WTC11 (cell line): ENCODE results near the gene STARD13. TPM values are rescaled to one million over a fixed set of nuclear protein-coding genes. Genes with fewer than 3 reads are reported as not detected.

ENCODE experiments used
- ATAC-seq: fragments of 200-7000 bp; cut with Tn5 transposase; 2 replicates; pipeline ENCODE4 v1.10.0; 2021; ENCODE audit warnings: mild to moderate bottlenecking, moderate library complexity
- CTCF ChIA-PET: fragments of 300-600 bp; sonication (Branson Sonifier 250); formaldehyde crosslinking; loops from one replicate; lab custom pipeline; 2021; ENCODE audit warnings: antibody characterized with exemption; lab: Charles Lee
- POLR2A ChIA-PET: fragments of 350-600 bp; sonication (Branson Sonifier 250); formaldehyde crosslinking; loops from one replicate; lab custom pipeline; 2021; ENCODE audit warnings: antibody characterized with exemption; lab: Charles Lee
- DNase-seq: peaks from one replicate; pipeline ENCODE4 v3.0.0; 2021; ENCODE audit warnings: low spot score
- H3K27ac Mint-ChIP-seq: 2 replicates; pipeline ENCODE4 v1.8.0; 2021; ENCODE audit warnings: mixed read lengths
- H3K27me3 Mint-ChIP-seq: 2 replicates; pipeline ENCODE4 v1.8.0; 2021; ENCODE audit warnings: low read depth, mild to moderate bottlenecking, moderate library complexity, mixed read lengths
- H3K36me3 Mint-ChIP-seq: 2 replicates; pipeline ENCODE4 v1.8.0; 2021; ENCODE audit warnings: mixed read lengths
- H3K4me1 Mint-ChIP-seq: 2 replicates; pipeline ENCODE4 v1.8.0; 2022; ENCODE audit warnings: mixed read lengths
- H3K4me3 Mint-ChIP-seq: 2 replicates; pipeline ENCODE4 v1.8.0; 2021; ENCODE audit warnings: mild to moderate bottlenecking, moderate library complexity, mixed read lengths
- H3K9me3 Mint-ChIP-seq: 2 replicates; pipeline ENCODE4 v1.8.0; 2021; ENCODE audit warnings: mixed read lengths
- AFF4 ChIP-seq: sonication (generic); formaldehyde crosslinking; IDR thresholded peaks from 2 replicates; pipeline ENCODE4 v1.8.1; 2023; ENCODE audit warnings: mild to moderate bottlenecking, missing genetic modification reagents, borderline replicate concordance
- ATF1 ChIP-seq: sonication (generic); formaldehyde crosslinking; IDR thresholded peaks from 2 replicates; pipeline ENCODE4 v1.8.1; 2023; ENCODE audit warnings: mild to moderate bottlenecking, moderate library complexity, missing genetic modification reagents
- CREB1 ChIP-seq: sonication (generic); formaldehyde crosslinking; IDR thresholded peaks from 2 replicates; pipeline ENCODE4 v1.8.0; 2023; ENCODE audit warnings: mild to moderate bottlenecking, missing genetic modification reagents
- ETV6 ChIP-seq: sonication (generic); formaldehyde crosslinking; IDR thresholded peaks from 2 replicates; pipeline ENCODE4 v1.8.1; 2022; ENCODE audit warnings: mild to moderate bottlenecking, missing genetic modification reagents
- FOXK1 ChIP-seq: sonication (generic); formaldehyde crosslinking; IDR thresholded peaks from 2 replicates; pipeline ENCODE4 v1.8.0; 2022; ENCODE audit warnings: mild to moderate bottlenecking, moderate library complexity, missing genetic modification reagents
- FOXP1 ChIP-seq: sonication (generic); formaldehyde crosslinking; IDR thresholded peaks from 2 replicates; pipeline ENCODE4 v1.8.0; 2022; ENCODE audit warnings: missing genetic modification reagents, mild to moderate bottlenecking, moderate library complexity, borderline replicate concordance
- GRHL2 ChIP-seq: fragments of 250-450 bp; sonication (Bioruptor Pico); IDR thresholded peaks from 2 replicates; pipeline ENCODE4 v1.8.0; 2022; ENCODE audit warnings: mild to moderate bottlenecking, moderate library complexity; ENCODE audit not compliant: insufficient replicate concordance, severe bottlenecking
- HMGA2 ChIP-seq: fragments of 250-450 bp; sonication (Bioruptor Pico); IDR thresholded peaks from 2 replicates; pipeline ENCODE4 v1.4.0; 2021; ENCODE audit warnings: mild to moderate bottlenecking, moderate library complexity
- JAZF1 ChIP-seq: fragments of 250-450 bp; sonication (Bioruptor Pico); IDR thresholded peaks from 2 replicates; pipeline ENCODE4 v1.9.0; 2021; ENCODE audit warnings: moderate library complexity, mild to moderate bottlenecking, inconsistent platforms
- NFATC4 ChIP-seq: fragments of 250-450 bp; sonication (Bioruptor Pico); IDR thresholded peaks from 2 replicates; pipeline ENCODE4 v1.9.0; 2021; ENCODE audit warnings: mild to moderate bottlenecking
- NFYB ChIP-seq: sonication (generic); formaldehyde crosslinking; conservative IDR thresholded peaks from 2 replicates; pipeline ENCODE4 v1.8.0; 2022; ENCODE audit warnings: low read depth, missing genetic modification reagents
- NR2C2 ChIP-seq: sonication (generic); formaldehyde crosslinking; IDR thresholded peaks from 2 replicates; pipeline ENCODE4 v1.8.0; 2022; ENCODE audit warnings: mild to moderate bottlenecking, missing genetic modification reagents
- OVOL2 ChIP-seq: fragments of 250-450 bp; sonication (Bioruptor Pico); IDR thresholded peaks from 2 replicates; pipeline ENCODE4 v1.9.0; 2021; ENCODE audit warnings: mild to moderate bottlenecking, borderline replicate concordance
- SMAD4 ChIP-seq: sonication (generic); formaldehyde crosslinking; IDR thresholded peaks from 2 replicates; pipeline ENCODE4 v1.8.0; 2022; ENCODE audit warnings: mild to moderate bottlenecking, missing genetic modification reagents
- STAT6 ChIP-seq: sonication (generic); formaldehyde crosslinking; conservative IDR thresholded peaks from 2 replicates; pipeline ENCODE4 v1.8.1; 2023; ENCODE audit warnings: mild to moderate bottlenecking, low read depth, missing genetic modification reagents, moderate library complexity
- TEAD1 ChIP-seq: sonication (generic); formaldehyde crosslinking; IDR thresholded peaks from 2 replicates; pipeline ENCODE4 v1.8.0; 2022; ENCODE audit warnings: mild to moderate bottlenecking, missing genetic modification reagents
- TEAD4 ChIP-seq: sonication (generic); formaldehyde crosslinking; IDR thresholded peaks from 2 replicates; pipeline ENCODE4 v1.8.0; 2022; ENCODE audit warnings: mild to moderate bottlenecking, missing genetic modification reagents
- ZNF232 ChIP-seq: sonication (generic); formaldehyde crosslinking; IDR thresholded peaks from 2 replicates; pipeline ENCODE4 v1.8.0; 2022; ENCODE audit warnings: mild to moderate bottlenecking, missing genetic modification reagents
- ZNF317 ChIP-seq: sonication (generic); formaldehyde crosslinking; IDR thresholded peaks from 2 replicates; pipeline ENCODE4 v1.8.1; 2023; ENCODE audit warnings: low read depth, mild to moderate bottlenecking, moderate library complexity, missing genetic modification reagents, borderline replicate concordance
- total RNA-seq: library from RNA; stranded (reverse); gene quantifications from 3 replicates; pipeline ENCODE4 v1.2.3, GENCODE V29; 2021
- TF ChIP-seq, protein P1 (sequence below): sonication (generic); formaldehyde crosslinking; IDR thresholded peaks from 2 replicates; pipeline ENCODE4 v1.8.0; 2022; ENCODE audit warnings: missing genetic modification reagents
- TF ChIP-seq, protein P2 (sequence below): sonication (generic); formaldehyde crosslinking; IDR thresholded peaks from 2 replicates; pipeline ENCODE4 v1.8.1; 2022; ENCODE audit warnings: mild to moderate bottlenecking, missing genetic modification reagents, moderate library complexity, borderline replicate concordance

STARD13 gene
- total RNA-seq, 1 experiment from 2014 or later: 4.4 TPM

DNA sequence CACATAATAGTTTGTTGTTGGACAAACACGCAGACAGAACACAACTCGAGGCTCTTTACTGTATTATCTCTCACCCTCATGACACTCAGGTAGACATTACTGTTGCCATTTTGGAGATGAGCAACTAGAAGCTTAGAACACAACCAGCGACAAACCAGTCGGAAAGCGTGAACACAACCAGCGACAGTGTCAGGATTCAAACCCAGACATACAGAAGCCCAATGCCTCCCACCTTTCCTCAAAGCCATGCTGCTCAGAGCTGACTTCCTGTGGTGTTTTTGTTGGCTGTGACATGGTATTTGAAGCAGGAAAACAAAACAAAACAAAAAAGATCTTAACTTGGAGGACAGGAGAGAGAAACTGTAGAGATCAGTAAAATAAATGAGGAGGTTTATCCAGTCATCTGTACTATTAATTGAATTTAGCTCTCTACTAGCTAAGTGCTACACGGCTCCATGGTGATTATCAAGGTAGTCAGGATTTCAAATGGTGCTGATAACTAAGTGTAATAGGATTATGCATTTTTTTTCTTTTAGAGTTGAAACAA, 92.1 kb downstream of the STARD13 start:
- CTCF ChIA-PET: interaction anchor here (0.7 to 1.5 kb wide), 2 partner anchors 35 to 525 kb away, joined by 3 to 4 read pairs; no protein-coding TSS in a partner anchor
- Mint-ChIP-seq H3K4me1 (peaks cover 28% of the 10 kb centered on the region), H3K27ac (peak overlapping the region; percentile 14; the same call in 1 of the 2 replicates), H3K4me3 (no peak overlapping the region), H3K36me3 (no peaks in the 10 kb centered on the region), H3K27me3 (no peaks in the 10 kb centered on the region), H3K9me3 (no peaks in the 10 kb centered on the region)
- ATAC-seq: peak; percentile 74
- TF ChIP-seq NR2C2 (CRISPR knock-in tag) (no peak), ATF1 (CRISPR knock-in tag) (no peak), ETV6 (CRISPR knock-in tag) (0 out of 2 replicates have a peak, but pooled peaks have one; percentile 41), TEAD4 (CRISPR knock-in tag) (no peak)
- TF ChIP-seq, protein P1, sequence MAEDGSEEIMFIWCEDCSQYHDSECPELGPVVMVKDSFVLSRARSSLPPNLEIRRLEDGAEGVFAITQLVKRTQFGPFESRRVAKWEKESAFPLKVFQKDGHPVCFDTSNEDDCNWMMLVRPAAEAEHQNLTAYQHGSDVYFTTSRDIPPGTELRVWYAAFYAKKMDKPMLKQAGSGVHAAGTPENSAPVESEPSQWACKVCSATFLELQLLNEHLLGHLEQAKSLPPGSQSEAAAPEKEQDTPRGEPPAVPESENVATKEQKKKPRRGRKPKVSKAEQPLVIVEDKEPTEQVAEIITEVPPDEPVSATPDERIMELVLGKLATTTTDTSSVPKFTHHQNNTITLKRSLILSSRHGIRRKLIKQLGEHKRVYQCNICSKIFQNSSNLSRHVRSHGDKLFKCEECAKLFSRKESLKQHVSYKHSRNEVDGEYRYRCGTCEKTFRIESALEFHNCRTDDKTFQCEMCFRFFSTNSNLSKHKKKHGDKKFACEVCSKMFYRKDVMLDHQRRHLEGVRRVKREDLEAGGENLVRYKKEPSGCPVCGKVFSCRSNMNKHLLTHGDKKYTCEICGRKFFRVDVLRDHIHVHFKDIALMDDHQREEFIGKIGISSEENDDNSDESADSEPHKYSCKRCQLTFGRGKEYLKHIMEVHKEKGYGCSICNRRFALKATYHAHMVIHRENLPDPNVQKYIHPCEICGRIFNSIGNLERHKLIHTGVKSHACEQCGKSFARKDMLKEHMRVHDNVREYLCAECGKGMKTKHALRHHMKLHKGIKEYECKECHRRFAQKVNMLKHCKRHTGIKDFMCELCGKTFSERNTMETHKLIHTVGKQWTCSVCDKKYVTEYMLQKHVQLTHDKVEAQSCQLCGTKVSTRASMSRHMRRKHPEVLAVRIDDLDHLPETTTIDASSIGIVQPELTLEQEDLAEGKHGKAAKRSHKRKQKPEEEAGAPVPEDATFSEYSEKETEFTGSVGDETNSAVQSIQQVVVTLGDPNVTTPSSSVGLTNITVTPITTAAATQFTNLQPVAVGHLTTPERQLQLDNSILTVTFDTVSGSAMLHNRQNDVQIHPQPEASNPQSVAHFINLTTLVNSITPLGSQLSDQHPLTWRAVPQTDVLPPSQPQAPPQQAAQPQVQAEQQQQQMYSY (CRISPR knock-in tag): no peak
- TF ChIP-seq, protein P2, sequence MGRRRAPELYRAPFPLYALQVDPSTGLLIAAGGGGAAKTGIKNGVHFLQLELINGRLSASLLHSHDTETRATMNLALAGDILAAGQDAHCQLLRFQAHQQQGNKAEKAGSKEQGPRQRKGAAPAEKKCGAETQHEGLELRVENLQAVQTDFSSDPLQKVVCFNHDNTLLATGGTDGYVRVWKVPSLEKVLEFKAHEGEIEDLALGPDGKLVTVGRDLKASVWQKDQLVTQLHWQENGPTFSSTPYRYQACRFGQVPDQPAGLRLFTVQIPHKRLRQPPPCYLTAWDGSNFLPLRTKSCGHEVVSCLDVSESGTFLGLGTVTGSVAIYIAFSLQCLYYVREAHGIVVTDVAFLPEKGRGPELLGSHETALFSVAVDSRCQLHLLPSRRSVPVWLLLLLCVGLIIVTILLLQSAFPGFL (CRISPR knock-in tag): no peak
- POLR2A ChIA-PET: no interaction called here
- DNase-seq: no peak

- H3K36me3 Mint-ChIP-seq: no peaks in the 10 kb centered on the region
Measured at GRCh38 chr13:33191425-33192210, 93.9 kb downstream of the STARD13 start.

DNA sequence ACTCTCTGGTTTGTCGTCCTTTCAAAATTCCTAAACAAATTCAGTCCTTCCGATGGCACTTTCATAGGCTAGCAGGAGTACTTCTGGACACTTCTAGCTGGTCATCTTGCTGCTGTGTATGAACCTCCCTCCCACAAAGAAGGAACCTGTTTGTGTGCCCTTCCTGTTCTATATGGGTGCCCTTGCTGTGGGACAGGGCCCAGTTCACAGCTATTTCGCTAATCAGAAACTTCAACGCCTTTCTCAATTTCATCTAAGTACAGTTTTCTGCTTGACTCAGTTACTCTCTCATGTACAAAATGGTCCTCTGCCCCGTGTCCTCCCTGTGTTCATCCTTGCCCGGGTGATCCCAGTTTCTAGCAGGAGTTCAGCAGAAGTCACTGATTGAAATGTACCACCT, 96.1 kb downstream of the STARD13 start:
- DNase-seq: no peak
- CTCF ChIA-PET: no interaction called here
- TF ChIP-seq ZNF232 (CRISPR knock-in tag): no peak
- TF ChIP-seq TEAD1 (CRISPR knock-in tag): no peak
- no peak for TF ChIP-seq ZNF317
- TF ChIP-seq FOXK1: no peak
- TF ChIP-seq AFF4: no peak
- TF ChIP-seq GRHL2 (CRISPR knock-in tag): no peak
- TF ChIP-seq NFYB: no peak
- no peak for TF ChIP-seq FOXP1 (CRISPR knock-in tag)
- TF ChIP-seq NFATC4 (CRISPR knock-in tag): no peak
- no peak for TF ChIP-seq STAT6 (CRISPR knock-in tag)
- no peak for TF ChIP-seq JAZF1 (CRISPR knock-in tag)
- TF ChIP-seq HMGA2 (CRISPR knock-in tag): no peak
- TF ChIP-seq OVOL2 (CRISPR knock-in tag): no peak

More at GRCh38 chr13:33191425-33192210, 93.9 kb downstream of the STARD13 start:
- ATAC-seq: no peak
- POLR2A ChIA-PET: no interaction called here
- Mint-ChIP-seq H3K4me1 (peaks cover 33% of the 10 kb centered on the region), H3K4me3 (no peak overlapping the region)
- no peak for TF ChIP-seq SMAD4
- TF ChIP-seq CREB1 (CRISPR knock-in tag): no peak
- TF ChIP-seq, all 79 proteins: peak for 0
- Mint-ChIP-seq H3K9me3 (no peaks in the 10 kb centered on the region), H3K27me3 (no peaks in the 10 kb centered on the region), H3K27ac (peak overlapping the region; percentile 55; the same call in 1 of the 2 replicates)
- CTCF ChIA-PET: interaction anchor here (0.6 kb wide), 1 partner anchor 23 kb away, joined by 4 read pairs; no protein-coding TSS in a partner anchor
- DNase-seq: no peak

More for the DNA sequence above, 96.1 kb downstream of the STARD13 start:
- H3K27me3 Mint-ChIP-seq: no peaks in the 10 kb centered on the region
- H3K9me3 Mint-ChIP-seq: no peaks in the 10 kb centered on the region
- H3K27ac Mint-ChIP-seq: no peak overlapping the region; the same call in 1 of the 2 replicates
- H3K4me3 Mint-ChIP-seq: no peak overlapping the region
- H3K36me3 Mint-ChIP-seq: no peaks in the 10 kb centered on the region
- no peak for ATAC-seq
- POLR2A ChIA-PET: no interaction called here
- peaks cover 45% of the 10 kb centered on the region for H3K4me1 Mint-ChIP-seq
